Activated CD4-positive, alpha-beta memory T cell treated with anti-CD3 and anti-CD28 coated beads, Interleukin-2, amount 10 ng/mL, durations not matched to agents 7 days and 5 days (primary cell): Measurements from ENCODE around the gene GRIN2A. TPM values are rescaled to one million over a fixed set of nuclear protein-coding genes. Genes with fewer than 3 reads are reported as not detected.
"Not testable (repeated sequence)": the region's sequence is repeated elsewhere in the genome, so short reads cannot be mapped to it uniquely, and the experiment has no call there.

ENCODE experiments used
- CTCF ChIA-PET: fragments of 350-600 bp; sonication (Branson Sonifier 250); formaldehyde crosslinking; loops from one replicate; lab custom pipeline; 2021; ENCODE audit warnings: antibody characterized with exemption, inconsistent platforms; lab: Charles Lee
- POLR2A ChIA-PET: fragments of 350-600 bp; sonication (Branson Sonifier 250); formaldehyde crosslinking; loops from one replicate; lab custom pipeline; 2021; ENCODE audit warnings: antibody characterized with exemption; lab: Charles Lee
- DNase-seq: peaks from one replicate; pipeline ENCODE4 v3.0.0-alpha.2; 2020
- H3K27ac Mint-ChIP-seq: one replicate; pipeline ENCODE4 v1.8.0; 2021; ENCODE audit warnings: mild to moderate bottlenecking, mixed read lengths
- H3K27me3 Mint-ChIP-seq: one replicate; pipeline ENCODE4 v1.8.0; 2021; ENCODE audit warnings: mixed read lengths
- H3K36me3 Mint-ChIP-seq: one replicate; pipeline ENCODE4 v1.8.0; 2021; ENCODE audit warnings: low read depth, mixed read lengths
- H3K4me1 Mint-ChIP-seq: one replicate; pipeline ENCODE4 v1.8.0; 2021; ENCODE audit warnings: mixed read lengths
- H3K4me3 Mint-ChIP-seq: one replicate; pipeline ENCODE4 v1.8.0; 2021; ENCODE audit warnings: mild to moderate bottlenecking, mixed read lengths
- H3K9me3 Mint-ChIP-seq: one replicate; pipeline ENCODE4 v1.8.0; 2021; ENCODE audit warnings: mixed read lengths
- total RNA-seq, 2 experiments: library from RNA; stranded (reverse); gene quantifications; one replicate each; pipeline ENCODE4 v1.2.3, GENCODE V29; 2021

GRIN2A gene
- total RNA-seq, 2 experiments from 2014 or later, result not detected

GRCh38 chr16:9911989-9912388 is 270.2 kb downstream of the GRIN2A start:
- no peaks in the 10 kb centered on the region for H3K27me3 Mint-ChIP-seq
- H3K4me3 Mint-ChIP-seq, result no peak overlapping the region
- DNase-seq, result no peak
- no peaks in the 10 kb centered on the region for H3K4me1 Mint-ChIP-seq
- H3K9me3 Mint-ChIP-seq, result peaks cover 5% of the 10 kb centered on the region
- POLR2A ChIA-PET, result no interaction called here
- H3K27ac Mint-ChIP-seq, result no peak overlapping the region
- H3K36me3 Mint-ChIP-seq, result no peaks in the 10 kb centered on the region
- CTCF ChIA-PET, result no interaction called here

- POLR2A ChIA-PET, result no interaction called here
- Mint-ChIP-seq H3K27ac (no peak overlapping the region), H3K4me1 (no peaks in the 10 kb centered on the region), H3K27me3 (no peaks in the 10 kb centered on the region), H3K36me3 (no peaks in the 10 kb centered on the region), H3K4me3 (no peak overlapping the region), H3K9me3 (peaks cover 5% of the 10 kb centered on the region)
- DNase-seq, result no peak
- CTCF ChIA-PET, result no interaction called here
Observed at GRCh38 chr16:9911231-9911630, 271.0 kb downstream of the GRIN2A start.

GRCh38 chr16:9909072-9909825 is 273.0 kb downstream of the GRIN2A start:
- no peak for DNase-seq
- CTCF ChIA-PET, result no interaction called here
- Mint-ChIP-seq H3K27ac (no peak overlapping the region), H3K9me3 (peaks cover 5% of the 10 kb centered on the region), H3K36me3 (no peaks in the 10 kb centered on the region), H3K27me3 (no peaks in the 10 kb centered on the region), H3K4me1 (no peaks in the 10 kb centered on the region), H3K4me3 (no peak overlapping the region)
- POLR2A ChIA-PET, result no interaction called here

GRCh38 chr16:9908613-9909012 is 273.6 kb downstream of the GRIN2A start:
- no peaks in the 10 kb centered on the region for H3K27me3 Mint-ChIP-seq
- ChIA-PET POLR2A (no interaction called here), CTCF (no interaction called here)
- no peak overlapping the region for H3K27ac Mint-ChIP-seq
- no peak for DNase-seq
- H3K9me3 Mint-ChIP-seq, result peaks cover 5% of the 10 kb centered on the region
- no peaks in the 10 kb centered on the region for H3K36me3 Mint-ChIP-seq
- no peaks in the 10 kb centered on the region for H3K4me1 Mint-ChIP-seq
- H3K4me3 Mint-ChIP-seq, result no peak overlapping the region

- DNase-seq, result no peak
- H3K36me3 Mint-ChIP-seq, result no peaks in the 10 kb centered on the region
- POLR2A ChIA-PET, result no interaction called here
Observed at GRCh38 chr16:9907752-9908151, 274.5 kb downstream of the GRIN2A start.

GRCh38 chr16:9906218-9906617 is 276.0 kb downstream of the GRIN2A start:
- no peak overlapping the region for H3K27ac Mint-ChIP-seq
- H3K4me3 Mint-ChIP-seq, result no peak overlapping the region
- no peaks in the 10 kb centered on the region for H3K27me3 Mint-ChIP-seq
- no peaks in the 10 kb centered on the region for H3K36me3 Mint-ChIP-seq
- CTCF ChIA-PET, result interaction anchor here (1.0 kb wide), 1 partner anchor 42 kb away, joined by 3 read pairs; no protein-coding TSS in a partner anchor
- no peak for DNase-seq
- H3K9me3 Mint-ChIP-seq, result peaks cover 7% of the 10 kb centered on the region
- POLR2A ChIA-PET, result no interaction called here
- no peaks in the 10 kb centered on the region for H3K4me1 Mint-ChIP-seq

More at GRCh38 chr16:9907752-9908151, 274.5 kb downstream of the GRIN2A start:
- Mint-ChIP-seq H3K4me3 (no peak overlapping the region), H3K27me3 (no peaks in the 10 kb centered on the region), H3K9me3 (peaks cover 5% of the 10 kb centered on the region), H3K4me1 (no peaks in the 10 kb centered on the region), H3K27ac (no peak overlapping the region)
- CTCF ChIA-PET, result no interaction called here

- no peak for DNase-seq
- Mint-ChIP-seq H3K36me3 (no peaks in the 10 kb centered on the region), H3K4me1 (no peaks in the 10 kb centered on the region), H3K27me3 (no peaks in the 10 kb centered on the region), H3K9me3 (peaks cover 4% of the 10 kb centered on the region), H3K4me3 (no peak overlapping the region), H3K27ac (no peak overlapping the region)
- ChIA-PET POLR2A (no interaction called here), CTCF (no interaction called here)
Observed at GRCh38 chr16:9904526-9904925, 277.7 kb downstream of the GRIN2A start.

- no peak overlapping the region for H3K27ac Mint-ChIP-seq
- DNase-seq, result no peak
- H3K4me3 Mint-ChIP-seq, result no peak overlapping the region
- H3K4me1 Mint-ChIP-seq, result no peaks in the 10 kb centered on the region
- no peaks in the 10 kb centered on the region for H3K27me3 Mint-ChIP-seq
- ChIA-PET POLR2A (no interaction called here), CTCF (no interaction called here)
- H3K9me3 Mint-ChIP-seq, result peaks cover 6% of the 10 kb centered on the region
- H3K36me3 Mint-ChIP-seq, result no peaks in the 10 kb centered on the region
Observed at GRCh38 chr16:9900576-9900975, 281.7 kb downstream of the GRIN2A start.

- Mint-ChIP-seq H3K4me3 (no peak overlapping the region), H3K4me1 (no peaks in the 10 kb centered on the region), H3K9me3 (peaks cover 6% of the 10 kb centered on the region), H3K27me3 (no peaks in the 10 kb centered on the region), H3K36me3 (no peaks in the 10 kb centered on the region), H3K27ac (no peak overlapping the region)
- ChIA-PET CTCF (no interaction called here), POLR2A (no interaction called here)
- no peak for DNase-seq
Observed at GRCh38 chr16:9898555-9898954, 283.7 kb downstream of the GRIN2A start.

GRCh38 chr16:9898124-9898523 is 284.1 kb downstream of the GRIN2A start:
- ChIA-PET POLR2A (no interaction called here), CTCF (no interaction called here)
- no peaks in the 10 kb centered on the region for H3K27me3 Mint-ChIP-seq
- no peaks in the 10 kb centered on the region for H3K4me1 Mint-ChIP-seq
- peaks cover 6% of the 10 kb centered on the region for H3K9me3 Mint-ChIP-seq
- H3K27ac Mint-ChIP-seq, result no peak overlapping the region
- DNase-seq, result no peak
- no peak overlapping the region for H3K4me3 Mint-ChIP-seq
- no peaks in the 10 kb centered on the region for H3K36me3 Mint-ChIP-seq

- CTCF ChIA-PET, result no interaction called here
- no peak for DNase-seq
- Mint-ChIP-seq H3K4me3 (no peak overlapping the region), H3K27me3 (no peaks in the 10 kb centered on the region), H3K4me1 (no peaks in the 10 kb centered on the region), H3K36me3 (no peaks in the 10 kb centered on the region), H3K9me3 (peaks cover 5% of the 10 kb centered on the region), H3K27ac (no peak overlapping the region)
- POLR2A ChIA-PET, result no interaction called here
Observed at GRCh38 chr16:9895817-9896216, 286.4 kb downstream of the GRIN2A start.

GRCh38 chr16:9885876-9886275 is 296.4 kb downstream of the GRIN2A start:
- H3K4me1 Mint-ChIP-seq, result no peaks in the 10 kb centered on the region
- H3K27me3 Mint-ChIP-seq, result no peaks in the 10 kb centered on the region
- ChIA-PET POLR2A (no interaction called here), CTCF (no interaction called here)
- H3K4me3 Mint-ChIP-seq, result no peak overlapping the region
- no peaks in the 10 kb centered on the region for H3K9me3 Mint-ChIP-seq
- H3K27ac Mint-ChIP-seq, result no peak overlapping the region
- no peak for DNase-seq
- H3K36me3 Mint-ChIP-seq, result no peaks in the 10 kb centered on the region

GRCh38 chr16:9885467-9885866 is 296.8 kb downstream of the GRIN2A start:
- H3K9me3 Mint-ChIP-seq, result no peaks in the 10 kb centered on the region
- H3K4me3 Mint-ChIP-seq, result no peak overlapping the region
- ChIA-PET CTCF (no interaction called here), POLR2A (no interaction called here)
- H3K27ac Mint-ChIP-seq, result no peak overlapping the region
- DNase-seq, result no peak
- no peaks in the 10 kb centered on the region for H3K27me3 Mint-ChIP-seq
- no peaks in the 10 kb centered on the region for H3K36me3 Mint-ChIP-seq
- H3K4me1 Mint-ChIP-seq, result no peaks in the 10 kb centered on the region

GRCh38 chr16:9875981-9876380 is 306.2 kb downstream of the GRIN2A start:
- POLR2A ChIA-PET, result not testable (repeated sequence)

More at GRCh38 chr16:9875981-9876380, 306.2 kb downstream of the GRIN2A start:
- H3K27ac Mint-ChIP-seq, H3K9me3 Mint-ChIP-seq, H3K4me3 Mint-ChIP-seq, H3K27me3 Mint-ChIP-seq, DNase-seq, H3K4me1 Mint-ChIP-seq, H3K36me3 Mint-ChIP-seq: not testable (repeated sequence)
- CTCF ChIA-PET, result interaction anchor here (0.6 kb wide), 1 partner anchor 1702 kb away, joined by 4 read pairs; no protein-coding TSS in a partner anchor
